ENCODE data around the gene INPP1.

The INPP1 gene

GRCh38 chr2:190328573-190329147 is 14.7 kb upstream of the INPP1 start:
- Histone ChIP-seq H3K27me3 (ENCODE audit: insufficient read depth, poor library complexity, severe bottlenecking) (no peaks in the 10 kb centered on the region), H3K27ac (replicated peaks) (no peak overlapping the region), H3K4me3 (replicated peaks; ENCODE audit: insufficient read depth, low read length) (no peak overlapping the region)
- no peak for TF ChIP-seq CTCF (IDR thresholded peaks at IDR 0.05; ENCODE audit: insufficient read depth, low read length)
- no peak for TF ChIP-seq GABPA (IDR thresholded peaks at IDR 0.05; ENCODE audit: low read depth)
- TF ChIP-seq REST (IDR thresholded peaks at IDR 0.05; ENCODE audit: insufficient replicate concordance, low read depth): no peak
- TF ChIP-seq POLR2AphosphoS5 (IDR thresholded peaks at IDR 0.05; ENCODE audit: low read depth): no peak
- TF ChIP-seq SPI1 (IDR thresholded peaks at IDR 0.05; ENCODE audit: borderline replicate concordance, low read depth): no peak
- no peak for DNase-seq (ENCODE audit: low read depth in 1 of 2, low spot score in 1 of 2)

- Histone ChIP-seq H3K27me3 (ENCODE audit: insufficient read depth, poor library complexity, severe bottlenecking) (no peaks in the 10 kb centered on the region), H3K4me3 (replicated peaks; ENCODE audit: insufficient read depth, low read length) (no peak overlapping the region), H3K27ac (replicated peaks) (no peak overlapping the region)
- TF ChIP-seq CTCF (IDR thresholded peaks at IDR 0.05; ENCODE audit: insufficient read depth, low read length) (no peak), POLR2AphosphoS5 (IDR thresholded peaks at IDR 0.05; ENCODE audit: low read depth) (no peak), GABPA (IDR thresholded peaks at IDR 0.05; ENCODE audit: low read depth) (no peak), REST (IDR thresholded peaks at IDR 0.05; ENCODE audit: insufficient replicate concordance, low read depth) (no peak), SPI1 (IDR thresholded peaks at IDR 0.05; ENCODE audit: borderline replicate concordance, low read depth) (no peak)
- DNase-seq (ENCODE audit: low read depth in 1 of 2, low spot score in 1 of 2): no peak
These were observed 10.0 kb upstream of the INPP1 start for GRCh38 chr2:190333395-190333794.

- H3K27me3 ChIP-seq (ENCODE audit: insufficient read depth, poor library complexity, severe bottlenecking): no peaks in the 10 kb centered on the region
- TF ChIP-seq SPI1 (IDR thresholded peaks at IDR 0.05; ENCODE audit: borderline replicate concordance, low read depth): no peak
- TF ChIP-seq CTCF (IDR thresholded peaks at IDR 0.05; ENCODE audit: insufficient read depth, low read length): no peak
- no peak for TF ChIP-seq POLR2AphosphoS5 (IDR thresholded peaks at IDR 0.05; ENCODE audit: low read depth)
- TF ChIP-seq GABPA (IDR thresholded peaks at IDR 0.05; ENCODE audit: low read depth): no peak
- no peak for TF ChIP-seq REST (IDR thresholded peaks at IDR 0.05; ENCODE audit: insufficient replicate concordance, low read depth)
- H3K4me3 ChIP-seq (replicated peaks; ENCODE audit: insufficient read depth, low read length): no peak overlapping the region
- no peak for DNase-seq (ENCODE audit: low read depth in 1 of 2, low spot score in 1 of 2)
- H3K27ac ChIP-seq (replicated peaks): no peak overlapping the region
These were observed 9.5 kb upstream of the INPP1 start for GRCh38 chr2:190333928-190334327.
